ENCODE data around the gene FAT1.

The FAT1 gene

DNA sequence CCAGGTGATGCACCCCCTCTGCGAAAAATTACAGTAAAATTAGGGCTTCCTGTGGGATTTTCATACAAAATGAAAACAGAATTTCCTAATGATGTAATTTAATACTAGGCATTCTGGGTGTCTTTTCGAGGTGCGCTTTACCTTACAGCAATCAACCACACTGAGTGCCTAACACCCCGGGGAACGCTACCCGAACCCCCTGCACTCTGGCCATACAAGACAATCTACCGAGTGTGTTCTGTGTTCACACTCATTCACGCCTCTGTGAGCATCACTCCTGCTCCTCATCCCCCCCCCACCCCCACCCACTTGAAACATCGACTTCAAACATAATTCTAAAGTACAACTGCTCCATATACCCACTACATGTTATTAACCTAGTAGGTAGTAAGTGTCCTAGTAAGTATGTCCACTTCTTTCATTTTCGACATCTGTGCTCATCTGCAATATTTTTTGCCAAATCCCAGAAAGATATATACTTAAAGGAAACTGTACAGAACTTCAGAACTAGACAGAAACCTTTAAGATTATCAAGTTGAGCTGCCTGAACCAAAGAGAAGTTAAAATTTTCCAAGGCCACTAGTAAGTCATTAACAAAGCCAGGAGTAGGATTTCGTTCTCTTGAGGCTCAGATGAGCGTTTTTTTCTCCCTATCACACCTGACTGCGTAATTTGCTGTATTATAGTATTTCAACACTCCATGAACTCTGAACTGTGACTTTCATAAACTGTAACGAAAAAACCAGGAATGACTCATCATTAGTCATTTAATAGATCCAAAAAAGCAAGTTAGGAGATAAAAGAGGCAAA, 80.0 kb downstream of the FAT1 start:
- Histone ChIP-seq H2AK5ac (ENCODE audit: low read length) (no peak overlapping the region), H3K27me3 (ENCODE audit: insufficient read depth, low read length) (no peaks in the 10 kb centered on the region), H3K4me2 (ENCODE audit: low read length) (no peak overlapping the region), H2BK12ac (ENCODE audit: low read length) (no peak overlapping the region), H3K79me1 (ENCODE audit: low read length) (no peaks in the 10 kb centered on the region), H3K4me3 (ENCODE audit: low read depth, low read length) (no peak overlapping the region), H2BK120ac (ENCODE audit: insufficient read depth, low read length, poor library complexity) (no peak overlapping the region), H3K36me3 (ENCODE audit: control insufficient read depth in 1 of 2, insufficient read depth in 2 of 2, low read length in 2 of 2) (peaks cover 7 to 9% of the 10 kb centered on the region in 2 experiments), H4K12ac (ENCODE audit: low read depth, low read length) (no peak overlapping the region), H3K4ac (ENCODE audit: low read depth, low read length) (no peak overlapping the region), H3K18ac (ENCODE audit: low read length) (no peak overlapping the region), H3K27ac (ENCODE audit: low read depth, low read length) (no peak overlapping the region), H2BK5ac (ENCODE audit: low read depth, low read length, poor library complexity) (no peak overlapping the region), H2AFZ (ENCODE audit: insufficient read depth, low read length, poor library complexity) (no peak overlapping the region), H3K9me3 (ENCODE audit: insufficient read depth, low read depth, low read length) (peaks cover 1% of the 10 kb centered on the region), H3K23ac (ENCODE audit: low read length) (no peak overlapping the region), H3K9ac (ENCODE audit: low read length) (no peak overlapping the region), H3K4me1 (ENCODE audit: control insufficient read depth in 1 of 2, insufficient read depth in 2 of 2, low read length in 2 of 2) (no peaks in the 10 kb centered on the region), H3K14ac (ENCODE audit: low read length) (no peak overlapping the region), H4K91ac (ENCODE audit: low read depth, low read length) (no peak overlapping the region), H3K79me2 (ENCODE audit: control insufficient read depth, insufficient read depth, low read length, poor library complexity) (no peaks in the 10 kb centered on the region), H4K8ac (ENCODE audit: low read depth, low read length) (no peak overlapping the region)
- DNase-seq = peak in 1 of 2 donors; percentile 55
- no CpG with 5 or more reads among the region's 14 CpGs for WGBS (ENCODE audit: extremely low coverage, insufficient coverage, insufficient read length)

DNA sequence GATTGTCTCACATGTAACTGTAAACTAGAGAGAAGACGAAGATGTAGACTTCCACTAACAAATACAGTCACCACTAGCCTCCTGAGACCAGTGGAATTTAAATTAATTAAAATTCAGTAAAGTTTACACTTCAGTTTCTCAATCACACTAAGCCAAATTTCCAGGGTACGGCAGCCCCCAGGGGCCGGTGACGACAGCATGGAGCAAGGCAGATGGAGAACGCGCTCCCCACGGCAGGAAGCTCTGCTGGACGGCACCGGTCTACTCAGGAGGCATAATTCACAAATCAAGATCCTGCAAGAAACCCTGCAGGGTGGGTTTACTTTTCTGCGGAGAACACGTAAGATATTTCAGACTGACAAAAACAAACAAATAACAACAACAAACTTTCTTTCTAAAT, 80.7 kb downstream of the FAT1 start:
- no CpG with 5 or more reads among the region's 11 CpGs for WGBS (ENCODE audit: extremely low coverage, insufficient coverage, insufficient read length)

GRCh38 chr4:186642530-186642929, 81.1 kb downstream of the FAT1 start:
- no peaks in the 10 kb centered on the region for H3K4me1 ChIP-seq (ENCODE audit: control insufficient read depth in 1 of 2, insufficient read depth in 2 of 2, low read length in 2 of 2)
- no peak overlapping the region for H4K8ac ChIP-seq (ENCODE audit: low read depth, low read length)
- no peak overlapping the region for H3K9ac ChIP-seq (ENCODE audit: low read length)
- H2BK120ac ChIP-seq (ENCODE audit: insufficient read depth, low read length, poor library complexity) = no peak overlapping the region
- no peak overlapping the region for H4K12ac ChIP-seq (ENCODE audit: low read depth, low read length)
- H3K14ac ChIP-seq (ENCODE audit: low read length) = no peak overlapping the region
- H3K36me3 ChIP-seq (ENCODE audit: control insufficient read depth in 1 of 2, insufficient read depth in 2 of 2, low read length in 2 of 2) = peaks cover 6 to 8% of the 10 kb centered on the region in 2 experiments
- H4K91ac ChIP-seq (ENCODE audit: low read depth, low read length) = no peak overlapping the region
- H3K18ac ChIP-seq (ENCODE audit: low read length) = no peak overlapping the region
- no peak overlapping the region for H2BK12ac ChIP-seq (ENCODE audit: low read length)
- peak; percentile 52 to 57 for DNase-seq
- H3K23ac ChIP-seq (ENCODE audit: low read length) = no peak overlapping the region
- H2AFZ ChIP-seq (ENCODE audit: insufficient read depth, low read length, poor library complexity) = no peak overlapping the region
- no peak overlapping the region for H2BK5ac ChIP-seq (ENCODE audit: low read depth, low read length, poor library complexity)
- no peaks in the 10 kb centered on the region for H3K79me2 ChIP-seq (ENCODE audit: control insufficient read depth, insufficient read depth, low read length, poor library complexity)
- H2AK5ac ChIP-seq (ENCODE audit: low read length) = no peak overlapping the region
- H3K27ac ChIP-seq (ENCODE audit: low read depth, low read length) = no peak overlapping the region
- H3K4me3 ChIP-seq (ENCODE audit: low read depth, low read length) = no peak overlapping the region
- no peak overlapping the region for H3K4me2 ChIP-seq (ENCODE audit: low read length)
- H3K9me3 ChIP-seq (ENCODE audit: insufficient read depth, low read depth, low read length) = peaks cover 1% of the 10 kb centered on the region
- no peak overlapping the region for H3K4ac ChIP-seq (ENCODE audit: low read depth, low read length)
- no peaks in the 10 kb centered on the region for H3K79me1 ChIP-seq (ENCODE audit: low read length)
- H3K27me3 ChIP-seq (ENCODE audit: insufficient read depth, low read length) = no peaks in the 10 kb centered on the region
- no CpG with 5 or more reads among the region's 15 CpGs for WGBS (ENCODE audit: extremely low coverage, insufficient coverage, insufficient read length)

More for the DNA sequence above, 80.7 kb downstream of the FAT1 start:
- H3K4me1 ChIP-seq (ENCODE audit: control insufficient read depth in 1 of 2, insufficient read depth in 2 of 2, low read length in 2 of 2) = no peaks in the 10 kb centered on the region
- no peak overlapping the region for H3K9ac ChIP-seq (ENCODE audit: low read length)
- no peaks in the 10 kb centered on the region for H3K79me1 ChIP-seq (ENCODE audit: low read length)
- no peak overlapping the region for H2AK5ac ChIP-seq (ENCODE audit: low read length)
- H4K91ac ChIP-seq (ENCODE audit: low read depth, low read length) = no peak overlapping the region
- no peak overlapping the region for H3K18ac ChIP-seq (ENCODE audit: low read length)
- H3K36me3 ChIP-seq (ENCODE audit: control insufficient read depth in 1 of 2, insufficient read depth in 2 of 2, low read length in 2 of 2) = peaks cover 6 to 8% of the 10 kb centered on the region in 2 experiments
- no peak overlapping the region for H3K14ac ChIP-seq (ENCODE audit: low read length)
- H3K27ac ChIP-seq (ENCODE audit: low read depth, low read length) = no peak overlapping the region
- DNase-seq = no peak
- no peak overlapping the region for H4K12ac ChIP-seq (ENCODE audit: low read depth, low read length)
- H3K4me2 ChIP-seq (ENCODE audit: low read length) = no peak overlapping the region
- H3K23ac ChIP-seq (ENCODE audit: low read length) = no peak overlapping the region
- H3K27me3 ChIP-seq (ENCODE audit: insufficient read depth, low read length) = no peaks in the 10 kb centered on the region
- no peak overlapping the region for H2BK5ac ChIP-seq (ENCODE audit: low read depth, low read length, poor library complexity)
- H3K79me2 ChIP-seq (ENCODE audit: control insufficient read depth, insufficient read depth, low read length, poor library complexity) = no peaks in the 10 kb centered on the region
- H2AFZ ChIP-seq (ENCODE audit: insufficient read depth, low read length, poor library complexity) = no peak overlapping the region
- H3K4ac ChIP-seq (ENCODE audit: low read depth, low read length) = no peak overlapping the region
- H3K9me3 ChIP-seq (ENCODE audit: insufficient read depth, low read depth, low read length) = peaks cover 1% of the 10 kb centered on the region
- no peak overlapping the region for H2BK12ac ChIP-seq (ENCODE audit: low read length)
- no peak overlapping the region for H2BK120ac ChIP-seq (ENCODE audit: insufficient read depth, low read length, poor library complexity)
- no peak overlapping the region for H3K4me3 ChIP-seq (ENCODE audit: low read depth, low read length)
- no peak overlapping the region for H4K8ac ChIP-seq (ENCODE audit: low read depth, low read length)

DNA sequence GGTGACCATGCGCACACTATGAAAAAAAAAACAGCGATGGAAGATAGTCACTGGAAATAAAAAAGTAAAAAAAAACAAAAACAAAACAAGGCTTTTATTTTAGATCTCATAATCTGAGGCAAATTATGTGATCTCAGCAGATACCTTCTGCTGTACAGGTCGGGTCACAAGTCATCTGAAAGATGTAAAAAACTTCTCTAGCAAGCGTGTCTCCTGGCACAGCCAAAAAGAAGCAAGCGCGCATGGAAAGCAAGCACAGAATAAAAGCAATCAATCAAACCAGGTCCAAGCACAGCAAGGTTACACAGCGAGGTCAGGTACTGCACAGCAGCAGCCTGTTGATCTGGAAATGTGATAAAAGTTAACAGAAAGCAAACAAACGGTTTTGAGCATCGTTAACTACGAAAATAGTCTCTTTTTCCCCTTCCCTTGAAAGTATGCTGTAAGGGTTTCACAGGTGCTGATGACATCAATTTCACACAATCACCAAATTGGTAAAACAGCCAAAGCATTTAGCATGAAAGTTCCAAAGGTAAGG, 89.0 kb downstream of the FAT1 start:
- Histone ChIP-seq H4K12ac (ENCODE audit: low read depth, low read length) (no peak overlapping the region), H3K4me1 (ENCODE audit: control insufficient read depth in 1 of 2, insufficient read depth in 2 of 2, low read length in 2 of 2) (peaks cover 0 to 3% of the 10 kb centered on the region in 2 experiments), H3K9me3 (ENCODE audit: insufficient read depth, low read depth, low read length) (peaks cover 1% of the 10 kb centered on the region), H3K27me3 (ENCODE audit: insufficient read depth, low read length) (no peaks in the 10 kb centered on the region), H3K36me3 (ENCODE audit: control insufficient read depth in 1 of 2, insufficient read depth in 2 of 2, low read length in 2 of 2) (peaks cover 23 to 27% of the 10 kb centered on the region in 2 experiments), H4K8ac (ENCODE audit: low read depth, low read length) (no peak overlapping the region), H3K79me2 (ENCODE audit: control insufficient read depth, insufficient read depth, low read length, poor library complexity) (no peaks in the 10 kb centered on the region), H3K4me2 (ENCODE audit: low read length) (no peak overlapping the region), H4K91ac (ENCODE audit: low read depth, low read length) (no peak overlapping the region), H3K23ac (ENCODE audit: low read length) (no peak overlapping the region), H2BK5ac (ENCODE audit: low read depth, low read length, poor library complexity) (no peak overlapping the region), H3K14ac (ENCODE audit: low read length) (no peak overlapping the region), H2AFZ (ENCODE audit: insufficient read depth, low read length, poor library complexity) (no peak overlapping the region), H2AK5ac (ENCODE audit: low read length) (no peak overlapping the region), H3K9ac (ENCODE audit: low read length) (no peak overlapping the region), H3K79me1 (ENCODE audit: low read length) (no peaks in the 10 kb centered on the region), H3K4me3 (ENCODE audit: low read depth, low read length) (no peak overlapping the region), H3K27ac (ENCODE audit: low read depth, low read length) (no peak overlapping the region), H3K4ac (ENCODE audit: low read depth, low read length) (no peak overlapping the region), H3K18ac (ENCODE audit: low read length) (no peak overlapping the region), H2BK12ac (ENCODE audit: low read length) (no peak overlapping the region), H2BK120ac (ENCODE audit: insufficient read depth, low read length, poor library complexity) (no peak overlapping the region)
- no peak for DNase-seq
- WGBS (ENCODE audit: extremely low coverage, insufficient coverage, insufficient read length) = no CpG with 5 or more reads among the region's 10 CpGs
